Measurements from ENCODE around the gene TPP2.

The TPP2 gene

DNA sequence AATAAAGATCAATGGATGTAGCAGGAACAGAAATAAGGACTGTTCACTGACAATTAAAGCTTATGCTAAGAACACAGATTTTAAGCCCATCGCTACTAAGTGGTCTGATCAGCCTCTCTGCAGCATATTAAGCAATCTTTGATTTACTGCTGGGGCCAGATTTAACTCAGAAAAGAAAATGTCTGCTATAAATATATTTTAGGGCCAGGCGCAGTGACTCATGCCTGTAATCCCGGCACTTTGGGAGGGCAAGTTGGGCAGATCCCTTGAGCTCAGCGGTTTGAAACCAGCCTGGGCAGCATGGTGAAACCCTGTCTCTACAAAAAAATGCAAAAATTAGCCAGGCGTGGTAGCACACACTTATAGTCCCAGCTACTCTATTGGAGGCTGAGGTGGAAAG lies 55.1 kb downstream of the TPP2 start:
- in situ Hi-C loops (cut with MboI; ENCODE audit: low sequenced_read_pairs): no loop called here

DNA sequence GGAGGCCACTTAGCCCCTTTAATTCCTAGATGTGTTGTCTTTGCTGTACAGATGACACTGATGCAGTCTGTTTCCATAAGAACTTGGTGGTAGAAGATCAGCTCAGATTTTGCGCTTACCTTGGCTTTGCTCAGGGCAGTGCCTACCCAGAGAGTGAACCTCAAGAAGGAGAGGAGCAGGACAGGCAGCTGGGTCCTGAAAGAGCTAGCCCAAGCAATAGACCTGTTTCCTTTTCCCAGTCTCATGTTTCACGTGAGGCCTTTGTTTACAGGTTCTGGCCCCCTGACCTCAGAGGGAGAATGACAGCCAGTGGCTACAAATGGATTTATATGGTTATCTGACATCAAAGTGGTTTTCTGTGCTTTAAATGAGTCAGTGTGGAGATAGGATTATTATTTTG lies 58.0 kb downstream of the TPP2 start:
- in situ Hi-C loops (cut with MboI; ENCODE audit: low sequenced_read_pairs): no loop called here

DNA sequence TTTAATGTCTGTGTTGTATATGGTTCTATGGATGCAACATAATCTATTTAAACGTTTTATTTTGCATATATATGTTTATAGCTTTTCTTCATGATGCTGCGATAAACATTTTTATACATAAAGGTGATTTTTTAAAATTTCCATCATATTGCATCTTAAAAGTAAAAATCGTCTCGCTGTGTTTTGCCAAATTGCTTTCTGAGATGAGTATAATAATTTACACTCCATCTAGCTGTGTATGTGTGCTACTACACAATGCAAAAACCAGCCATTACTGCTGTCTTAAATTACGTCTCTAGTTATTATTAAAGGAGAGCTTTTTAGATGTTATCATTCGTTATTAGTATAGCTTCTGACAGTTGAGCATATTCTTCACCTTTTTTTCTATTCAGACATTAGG lies 60.8 kb downstream of the TPP2 start:
- in situ Hi-C loops (cut with MboI; ENCODE audit: low sequenced_read_pairs): no loop called here

DNA sequence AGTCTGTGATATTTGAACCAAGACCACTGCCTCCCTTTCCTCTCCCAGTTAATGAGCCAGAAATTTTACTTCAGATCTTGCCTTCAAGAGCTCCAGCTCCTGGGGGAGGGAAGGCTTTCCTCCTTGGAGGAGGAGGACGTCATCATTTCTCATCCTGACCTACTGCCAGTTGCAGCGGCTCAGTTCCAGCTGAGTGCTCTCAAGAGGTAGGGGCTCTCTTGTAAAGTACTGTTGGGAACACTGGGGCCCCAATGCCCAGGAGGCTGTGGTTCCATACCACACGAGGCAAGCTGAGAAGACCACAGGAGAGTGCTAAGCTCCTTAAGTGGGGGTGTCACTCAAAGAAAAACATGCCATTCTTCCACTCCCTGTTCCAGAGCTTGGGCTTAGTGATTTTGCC lies 61.9 kb downstream of the TPP2 start:
- in situ Hi-C loops (cut with MboI; ENCODE audit: low sequenced_read_pairs): no loop called here

DNA sequence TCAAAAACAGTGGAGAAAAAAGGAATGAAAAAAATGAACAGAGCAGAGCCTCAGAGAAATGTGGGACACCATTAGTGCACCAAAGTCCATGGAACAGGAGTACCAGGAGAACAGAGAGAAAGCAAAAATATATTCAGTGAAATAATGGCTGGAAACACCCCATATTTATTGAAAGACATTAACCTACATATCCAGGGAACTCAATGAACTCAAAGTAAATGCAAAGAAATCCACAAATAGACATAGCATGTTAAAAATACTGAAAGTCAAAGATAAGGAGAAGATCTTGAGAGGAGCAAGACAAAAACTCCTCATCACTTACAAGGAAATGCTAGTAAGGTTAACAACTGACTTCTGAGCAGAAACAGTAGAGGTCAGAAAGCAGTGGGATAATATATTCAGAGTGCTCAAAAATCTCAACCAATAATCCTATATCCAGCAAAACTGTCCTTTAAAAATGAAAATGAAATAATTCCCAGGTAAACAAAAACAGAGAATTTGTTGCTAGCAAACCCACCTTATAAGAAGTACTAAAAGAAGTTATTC lies 62.5 kb downstream of the TPP2 start:
- in situ Hi-C loops (cut with MboI; ENCODE audit: low sequenced_read_pairs): no loop called here

DNA sequence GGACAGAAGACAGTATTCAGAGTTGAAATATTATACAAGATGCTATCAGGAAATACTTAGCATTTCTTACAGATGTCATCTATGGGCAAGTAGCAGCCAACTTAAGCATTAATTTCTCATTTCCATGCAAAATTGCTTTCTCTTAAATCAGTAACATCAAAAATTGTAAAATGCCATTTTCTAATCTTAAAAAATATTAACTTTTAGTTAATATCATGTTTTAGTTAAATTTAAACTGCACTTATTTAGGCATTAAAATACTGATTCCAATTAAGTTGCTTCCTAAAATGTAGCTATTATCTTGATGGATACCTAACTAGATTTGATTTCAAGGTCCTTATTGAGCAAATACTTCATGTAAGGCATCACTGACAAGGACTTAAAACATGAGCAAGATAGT lies 70.2 kb downstream of the TPP2 start:
- in situ Hi-C loops (cut with MboI; ENCODE audit: low sequenced_read_pairs): no loop called here

DNA sequence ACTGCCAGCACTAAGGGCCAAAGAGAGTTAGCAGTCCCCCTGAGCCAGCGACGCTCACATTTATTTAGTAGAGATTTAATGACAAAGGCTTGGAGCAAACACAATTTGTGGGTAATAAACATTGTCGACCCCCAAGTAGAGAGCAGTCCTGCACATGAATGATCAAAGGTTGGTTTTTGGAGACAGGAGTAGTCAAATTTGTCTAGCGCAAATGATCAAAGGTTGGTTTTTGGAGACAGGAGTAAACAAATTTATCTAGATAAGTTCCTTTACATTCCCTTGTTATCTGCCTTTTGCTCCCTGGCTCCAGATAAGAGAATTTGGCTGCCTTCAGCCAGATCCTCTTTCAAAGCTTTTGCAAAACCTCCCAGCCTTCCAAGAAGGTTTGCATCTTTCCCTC lies 71.1 kb downstream of the TPP2 start:
- in situ Hi-C loops (cut with MboI; ENCODE audit: low sequenced_read_pairs): no loop called here

DNA sequence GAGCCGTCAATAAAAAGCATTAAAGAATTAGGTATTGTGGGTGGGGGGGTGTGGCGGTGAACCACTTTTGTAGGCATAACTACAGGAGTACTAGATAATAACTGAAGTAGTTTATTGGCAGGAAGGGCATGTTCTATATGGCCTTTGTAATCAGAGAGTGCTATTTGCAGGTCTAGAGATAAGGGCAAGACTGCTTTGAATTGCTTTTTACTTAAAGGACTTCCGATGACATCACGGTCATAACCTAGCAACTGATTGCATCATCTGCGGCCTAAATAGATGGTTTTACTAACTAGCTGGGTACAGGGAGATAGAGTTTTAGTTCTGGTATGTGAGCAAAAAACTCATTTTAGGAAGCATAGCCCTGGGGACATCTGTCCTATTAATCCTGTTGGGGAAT lies 73.3 kb downstream of the TPP2 start:
- in situ Hi-C loops (cut with MboI; ENCODE audit: low sequenced_read_pairs): no loop called here

DNA sequence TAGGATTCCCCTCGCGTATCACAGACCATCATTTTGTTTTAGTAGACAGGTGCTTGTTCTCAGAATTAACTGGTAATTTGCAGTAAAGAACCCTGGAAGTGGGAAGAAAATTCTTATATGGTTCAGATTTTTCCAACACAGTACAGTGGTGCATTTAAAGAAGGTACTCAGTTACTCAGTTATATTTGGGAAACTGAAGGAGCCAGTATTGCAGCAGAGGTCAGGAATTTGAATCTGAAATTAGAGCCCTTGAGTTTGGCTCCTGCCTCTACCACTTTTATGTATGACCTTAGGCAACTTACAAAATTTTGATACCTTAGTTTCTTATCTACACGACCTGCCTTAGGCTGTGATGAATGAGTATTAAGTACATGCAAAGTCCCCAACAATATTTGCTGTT lies 78.3 kb downstream of the TPP2 start:
- in situ Hi-C loops (cut with MboI; ENCODE audit: low sequenced_read_pairs): no loop called here

DNA sequence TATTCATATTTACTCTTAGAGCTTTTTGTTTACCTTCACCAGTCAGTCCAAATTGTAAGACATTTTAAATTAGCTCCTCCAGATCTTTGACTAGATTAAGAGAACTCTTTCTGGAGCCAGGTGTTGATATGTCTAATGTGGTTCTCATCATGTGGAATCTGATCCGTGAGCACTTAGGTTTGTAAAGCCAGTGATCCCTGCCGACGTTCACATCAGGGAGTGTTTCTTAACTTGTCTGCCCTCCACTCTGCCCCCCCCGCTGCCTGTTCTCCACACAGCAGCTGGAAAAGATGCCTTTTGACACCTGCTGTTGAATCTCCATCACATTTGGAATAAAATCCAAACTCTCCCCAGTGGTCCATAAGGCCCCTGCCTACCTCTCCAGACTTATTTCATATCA lies 80.3 kb downstream of the TPP2 start:
- in situ Hi-C loops (cut with MboI; ENCODE audit: low sequenced_read_pairs): no loop called here

DNA sequence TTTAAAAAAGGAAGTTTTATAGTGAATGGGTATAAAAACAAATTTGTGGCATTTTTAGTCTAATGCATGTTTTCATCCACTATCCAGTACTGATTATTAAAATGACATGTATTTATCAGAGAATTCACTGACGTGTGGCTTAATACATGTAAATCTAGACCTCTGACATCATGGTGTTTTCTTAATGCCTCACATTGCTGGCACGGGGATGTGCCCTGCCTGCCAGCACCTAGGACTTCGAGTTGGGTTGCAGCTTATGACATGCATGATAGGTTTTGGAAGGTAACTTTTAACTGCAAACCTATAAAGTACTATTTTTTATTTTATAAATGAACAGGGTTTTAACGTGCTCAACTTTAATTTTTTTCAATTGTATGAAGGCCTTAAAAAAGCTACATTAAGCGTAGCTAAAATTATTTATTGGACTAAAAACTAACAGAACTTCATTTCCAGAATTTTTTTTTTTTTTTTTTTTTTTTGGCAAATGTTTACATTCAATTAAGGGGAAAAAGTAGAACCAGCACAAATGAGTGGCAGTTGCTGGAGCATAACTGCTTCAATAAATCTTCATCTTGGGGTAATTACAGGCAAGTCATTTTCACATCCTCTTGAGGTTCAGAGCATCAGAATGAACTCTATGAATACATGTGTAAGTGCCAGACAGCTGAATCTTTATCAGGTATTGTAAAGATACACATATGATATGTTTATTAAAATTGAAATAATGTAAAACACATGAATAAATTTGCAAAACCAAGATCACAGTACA lies 81.7 kb downstream of the TPP2 start:
- in situ Hi-C loops (cut with MboI; ENCODE audit: low sequenced_read_pairs): no loop called here

DNA sequence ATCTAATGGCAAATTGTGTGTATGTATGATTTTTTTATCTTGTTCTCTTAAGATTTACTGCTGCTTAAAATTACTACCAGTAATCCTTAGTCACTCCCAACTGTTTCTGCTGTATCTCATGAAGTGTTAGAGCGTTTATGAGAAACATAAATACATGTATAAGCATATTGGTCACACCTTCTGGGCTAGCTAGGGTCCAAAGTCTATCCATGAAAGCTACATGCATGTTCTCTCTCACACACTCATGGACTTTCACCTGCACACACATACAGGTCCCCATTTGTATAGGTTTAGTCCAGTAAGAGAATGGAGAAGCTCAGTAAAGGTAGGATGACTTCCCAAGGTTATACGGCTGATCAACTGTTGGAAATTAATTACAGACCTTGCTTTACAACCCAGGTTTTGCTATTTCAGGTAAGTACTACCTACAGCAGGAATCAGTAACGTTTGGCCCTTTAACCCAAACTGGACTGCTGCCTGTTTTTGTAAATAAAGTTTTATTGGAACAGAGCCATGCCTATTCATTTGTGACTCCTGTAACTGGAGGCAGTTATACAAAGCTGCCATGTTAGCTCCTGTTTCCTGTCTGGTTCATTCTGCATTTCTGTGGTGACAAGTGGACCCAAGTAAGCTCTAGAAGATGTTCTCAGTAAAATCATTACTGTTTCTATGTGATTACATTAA lies 82.8 kb downstream of the TPP2 start:
- in situ Hi-C loops (cut with MboI; ENCODE audit: low sequenced_read_pairs): no loop called here

DNA sequence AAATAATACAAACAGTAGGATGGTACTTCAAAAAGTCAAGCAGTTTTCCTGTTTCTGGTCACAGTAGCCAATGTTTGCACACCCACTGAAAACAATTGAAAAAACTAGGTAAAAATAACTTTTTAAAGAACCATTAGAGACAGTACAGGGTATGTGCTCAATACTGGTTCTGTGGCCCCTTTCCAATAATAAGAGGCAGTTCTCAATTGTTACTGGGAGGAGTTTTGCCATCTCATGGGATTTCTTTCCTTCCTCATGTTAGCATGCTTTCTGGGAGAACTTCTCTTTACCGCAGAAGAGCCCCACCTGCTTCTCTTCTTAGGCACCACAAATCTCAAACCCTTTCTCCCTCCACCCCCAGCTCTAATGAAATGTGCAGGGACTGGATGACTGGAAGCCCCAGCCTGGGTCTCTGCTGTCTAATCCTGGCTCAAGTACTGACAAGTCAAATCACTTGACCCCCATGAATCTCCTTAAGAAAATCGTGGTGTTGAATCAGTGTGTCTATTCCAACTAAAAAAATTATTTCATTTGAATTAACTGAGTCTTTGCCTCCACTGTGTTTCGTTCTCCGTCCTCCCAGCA lies 83.4 kb downstream of the TPP2 start:
- in situ Hi-C loops (cut with MboI; ENCODE audit: low sequenced_read_pairs): no loop called here

DNA sequence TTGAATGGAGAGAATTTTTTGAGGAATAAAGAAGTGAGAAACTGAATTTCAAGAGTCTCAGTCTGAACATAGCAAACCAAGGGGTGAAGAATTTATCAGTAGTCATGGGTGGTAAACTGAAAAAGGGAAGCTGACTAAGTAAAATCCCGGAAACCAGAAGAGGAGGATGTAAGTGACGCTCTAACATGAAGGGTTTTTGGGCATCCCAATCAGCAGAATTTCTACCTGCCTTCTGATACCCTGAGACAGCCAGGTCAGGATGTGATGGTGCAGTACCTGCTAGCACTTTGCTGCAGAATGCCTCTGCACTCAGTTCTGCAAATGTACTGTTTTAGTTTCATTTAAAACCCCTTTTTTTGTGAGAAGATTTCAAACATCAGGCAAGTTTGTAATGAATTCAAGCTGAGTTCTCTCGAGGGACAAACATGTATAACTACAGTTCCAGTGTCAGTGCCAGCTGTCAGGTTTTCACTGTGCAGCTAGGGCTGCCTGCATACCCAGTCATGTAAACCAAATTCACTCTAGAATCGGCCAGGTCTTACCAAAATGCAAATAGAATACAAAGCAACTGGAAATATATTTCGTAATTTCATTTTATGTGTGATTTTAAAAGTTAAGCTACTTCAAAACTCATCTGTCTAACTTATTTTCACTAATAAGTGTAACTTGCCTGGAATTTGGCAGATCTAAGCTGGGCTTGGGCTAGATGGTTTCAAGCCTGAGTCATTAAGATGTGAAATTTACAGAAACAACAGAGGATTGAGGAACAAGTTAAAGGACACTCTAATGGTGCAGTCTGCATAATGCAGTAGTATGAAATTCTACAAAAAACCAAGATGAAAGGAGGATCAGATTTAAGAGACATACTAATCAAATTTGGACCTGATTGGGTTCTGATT lies 84.3 kb downstream of the TPP2 start:
- in situ Hi-C loops (cut with MboI; ENCODE audit: low sequenced_read_pairs): no loop called here

DNA sequence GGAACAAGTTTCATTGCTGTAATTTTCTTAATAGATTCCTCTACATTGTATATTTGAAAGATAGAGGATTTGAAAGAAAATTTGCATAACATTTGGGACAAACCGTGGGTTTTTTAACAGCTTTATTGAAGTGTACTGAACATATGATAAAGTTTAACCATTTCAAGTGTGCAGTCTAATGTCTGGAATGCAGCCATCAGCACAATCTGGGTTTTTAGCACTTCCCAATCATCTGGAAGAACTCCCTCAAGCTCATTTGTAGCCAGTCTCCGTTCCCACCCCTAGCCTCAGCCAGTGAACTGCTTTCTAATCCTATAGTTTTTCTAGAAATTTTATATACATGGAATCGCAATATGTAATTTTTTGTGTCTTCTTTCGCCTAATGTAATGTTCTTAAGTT lies 85.4 kb downstream of the TPP2 start:
- in situ Hi-C loops (cut with MboI; ENCODE audit: low sequenced_read_pairs): no loop called here

DNA sequence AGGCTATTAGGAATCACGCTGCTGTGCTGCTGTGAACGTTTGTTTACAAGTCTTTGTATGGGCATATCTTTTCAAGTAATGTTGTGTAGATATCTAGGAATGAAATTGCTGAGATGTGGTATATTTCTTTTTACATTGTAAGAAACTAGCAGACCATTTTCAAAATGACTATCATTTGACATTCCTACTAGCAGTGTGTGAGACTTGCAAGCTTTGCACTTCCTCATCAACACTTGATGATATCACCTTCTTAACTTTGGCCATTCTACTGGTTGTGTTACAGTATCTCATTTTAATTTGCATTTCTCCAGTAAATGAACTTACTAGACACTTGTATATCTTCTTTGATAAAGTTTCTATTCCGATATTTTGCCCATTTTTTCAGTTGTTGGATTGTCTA lies 85.9 kb downstream of the TPP2 start:
- in situ Hi-C loops (cut with MboI; ENCODE audit: low sequenced_read_pairs): no loop called here

DNA sequence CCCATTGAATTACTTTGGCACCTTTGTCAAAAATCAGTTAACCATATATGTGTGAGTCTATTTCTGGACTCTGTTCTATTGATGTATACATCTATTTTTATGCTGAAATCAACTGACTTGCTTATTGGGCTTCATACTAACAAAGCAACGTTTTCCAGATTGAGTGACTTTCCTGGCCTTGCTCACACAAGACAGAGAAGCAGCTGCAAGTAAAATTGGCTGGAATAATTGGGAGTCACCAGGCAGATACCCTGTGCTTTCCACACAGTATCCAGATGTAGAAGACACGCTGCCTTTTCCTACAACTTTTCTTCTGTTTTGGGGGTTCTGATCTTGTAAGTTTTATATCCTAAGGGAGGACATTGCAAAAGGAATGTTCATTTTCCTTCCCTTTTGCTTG lies 86.9 kb downstream of the TPP2 start:
- in situ Hi-C loops (cut with MboI; ENCODE audit: low sequenced_read_pairs): no loop called here

DNA sequence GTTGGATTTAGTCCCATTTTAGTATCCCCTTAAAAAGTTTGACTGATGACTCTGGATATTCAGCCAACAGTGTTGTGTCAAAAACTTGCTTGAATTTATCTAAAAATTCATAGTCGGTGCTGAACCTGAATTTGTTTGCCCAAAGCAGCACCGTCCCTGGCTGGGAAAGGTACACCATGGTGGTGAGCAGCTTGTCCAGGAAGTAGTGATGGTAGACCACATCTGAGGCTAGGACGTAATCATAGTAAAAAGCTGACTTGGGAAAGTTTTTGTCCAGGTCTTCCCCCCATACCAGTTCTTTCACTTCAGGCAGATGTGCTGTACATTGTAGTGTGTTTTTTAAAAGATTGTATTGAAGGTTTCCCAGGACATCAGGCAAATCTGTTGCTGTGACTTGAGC lies 89.2 kb downstream of the TPP2 start:
- in situ Hi-C loops (cut with MboI; ENCODE audit: low sequenced_read_pairs): no loop called here

DNA sequence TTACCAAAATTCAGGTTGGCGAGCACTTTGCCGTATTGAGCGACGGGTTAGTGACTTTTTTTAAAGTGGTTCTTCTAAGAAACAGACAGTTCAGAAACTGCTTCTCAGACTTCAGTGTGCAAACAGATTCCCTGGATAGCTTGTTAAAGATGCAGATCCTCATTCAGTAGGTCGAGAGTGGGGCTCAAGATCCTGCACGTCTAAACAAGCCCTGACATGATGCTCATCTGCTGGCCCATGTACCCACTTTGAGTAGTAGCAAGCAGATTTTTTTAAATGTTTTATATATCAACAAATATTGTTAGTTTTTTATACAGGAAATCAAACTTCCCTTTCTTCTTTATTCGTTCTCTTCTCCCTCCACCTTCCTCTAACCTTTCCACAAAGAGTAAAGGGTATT lies 90.7 kb downstream of the TPP2 start:
- in situ Hi-C loops (cut with MboI; ENCODE audit: low sequenced_read_pairs): no loop called here

DNA sequence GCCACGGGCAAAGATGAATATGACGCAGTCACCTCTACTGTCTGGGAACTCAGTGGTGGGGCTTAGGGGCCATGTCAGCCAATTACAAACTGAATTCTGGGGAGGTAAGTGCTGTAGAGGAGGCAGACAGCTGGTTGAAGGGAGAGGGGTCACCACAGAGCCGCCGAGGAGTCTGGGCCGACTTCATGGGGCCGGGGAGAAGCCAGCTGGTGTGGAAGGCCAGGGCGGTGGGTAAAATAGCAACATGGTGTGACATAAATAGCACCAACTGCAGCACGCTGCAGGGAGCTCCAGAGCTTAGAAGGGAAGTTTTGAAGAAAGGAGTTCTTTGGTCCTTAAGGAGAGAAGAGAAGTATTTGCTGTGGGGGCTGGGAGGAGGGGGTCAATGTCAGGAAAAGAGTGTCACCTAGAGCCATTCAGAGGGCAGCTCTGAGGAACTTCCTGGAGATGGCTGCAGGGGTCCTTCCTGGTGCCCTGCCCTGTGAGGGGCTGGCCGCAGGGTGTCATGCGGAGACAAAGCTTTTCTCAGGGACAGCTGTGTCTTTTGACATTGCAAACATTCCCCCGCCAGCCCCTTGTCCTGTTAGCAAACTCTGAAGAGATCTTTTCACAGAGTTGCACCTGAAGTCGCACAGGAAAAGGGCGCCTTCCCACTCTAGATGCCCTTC lies 91.7 kb downstream of the TPP2 start:
- in situ Hi-C loops (cut with MboI; ENCODE audit: low sequenced_read_pairs): no loop called here

DNA sequence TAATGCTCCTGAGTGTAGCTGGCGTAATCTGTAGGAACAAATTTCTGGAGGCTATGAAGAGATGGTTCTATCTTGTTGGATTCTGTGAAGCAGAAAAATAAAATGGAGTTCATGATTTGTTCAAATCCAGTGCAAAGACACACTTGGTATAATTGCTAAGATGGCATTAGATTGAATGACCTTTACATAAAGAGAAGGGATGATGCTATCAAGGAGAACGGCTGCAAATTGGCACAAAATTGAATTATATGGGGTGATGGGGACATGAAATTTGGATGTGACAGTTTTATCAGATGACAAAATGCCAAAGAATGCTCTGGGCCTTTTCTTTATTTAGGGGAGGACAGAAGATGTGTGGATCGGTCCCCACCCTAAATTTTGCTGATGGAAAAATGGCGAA lies 94.1 kb downstream of the TPP2 start:
- in situ Hi-C loops (cut with MboI; ENCODE audit: low sequenced_read_pairs): no loop called here
